SW 1271 (cell line): ENCODE measurements around the gene OR1N1.
"Not testable (repeated sequence)": the region's sequence is repeated elsewhere in the genome, so short reads cannot be mapped to it uniquely, and the experiment has no call there.

ENCODE experiments used
- DNase-seq, 2 experiments: peaks; one replicate each; lab custom pipeline; 2025; lab: John Stamatoyannopoulos, UW

The OR1N1 gene

GRCh38 chr9:122527193-122527592 is at the start of gene OR1N1:
Gene OR1N1 (minus strand): TSS chr9:122527293. CDS start chr9:122527293, 0 bp downstream.
- no peak for DNase-seq

- no peak for DNase-seq
These were observed 45.4 kb upstream of the OR1N1 start for GRCh38 chr9:122572456-122572855.

DNA sequence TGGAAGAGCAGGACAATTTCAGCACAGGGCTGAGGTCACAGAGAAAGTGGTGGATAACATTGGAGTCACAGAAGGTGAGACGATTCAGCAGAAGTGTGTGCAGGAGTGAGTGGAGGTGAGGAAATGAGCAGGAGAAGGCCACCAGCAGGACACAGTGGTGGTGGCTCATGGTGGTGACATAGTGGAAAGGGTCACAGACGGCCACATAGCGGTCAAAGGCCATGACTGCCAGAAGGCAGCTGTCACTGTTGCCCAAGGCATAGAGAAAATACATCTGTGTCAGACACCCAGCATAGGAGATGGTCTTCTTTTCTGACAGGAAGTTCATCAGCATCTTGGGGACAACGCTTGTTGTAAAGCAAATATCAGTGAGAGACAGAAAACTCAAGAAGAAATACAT is 40.8 kb upstream of the OR1N1 start:
- DNase-seq: no peak

- DNase-seq: no peak
These were observed 35.2 kb upstream of the OR1N1 start for GRCh38 chr9:122562134-122562760.

DNA sequence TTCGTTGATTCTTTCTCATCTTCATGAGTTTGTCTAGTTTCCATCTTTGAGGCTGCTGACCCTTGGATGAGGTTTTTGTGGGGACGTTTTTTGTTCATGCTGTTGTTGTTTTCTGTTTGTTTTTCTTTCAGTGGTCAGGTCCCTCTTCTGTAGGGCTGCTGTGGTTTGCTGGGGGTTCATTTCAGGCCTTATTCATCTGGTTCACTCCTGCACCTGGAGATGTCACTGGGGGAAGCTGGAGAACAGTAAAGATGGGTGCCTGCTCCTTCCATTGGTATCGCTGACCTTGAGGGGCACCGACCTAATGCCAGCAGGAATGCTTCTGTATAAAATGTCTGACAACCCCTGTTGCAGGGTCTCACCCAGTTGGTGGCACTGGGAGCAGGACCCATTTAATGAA is 34.4 kb upstream of the OR1N1 start:
- DNase-seq: no peak

DNA sequence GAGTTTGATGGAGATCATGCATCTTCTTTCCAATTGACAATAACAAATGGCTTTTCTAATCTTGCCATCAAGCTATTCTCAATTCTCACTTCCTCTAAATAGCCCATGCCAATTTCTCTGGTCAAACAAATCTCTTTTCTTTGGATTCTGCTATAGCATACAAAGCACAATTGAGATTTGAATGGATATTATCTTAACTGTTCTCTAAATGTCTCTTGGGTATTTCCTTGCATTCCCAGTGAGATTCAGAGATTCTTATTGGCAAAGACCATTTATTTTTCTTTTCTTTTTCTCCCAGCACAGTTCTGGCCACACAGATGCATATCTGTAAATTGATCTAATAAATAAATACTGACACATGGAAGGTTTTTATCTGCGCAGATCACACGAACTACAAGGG is 25.7 kb upstream of the OR1N1 start, which contains the start of gene OR1N2:
OR1N2 (plus strand) TSS at position 301 of the 400 bp plus-strand sequence. CDS start 100 bp downstream, outside the sequence.
- no peak for DNase-seq

DNA sequence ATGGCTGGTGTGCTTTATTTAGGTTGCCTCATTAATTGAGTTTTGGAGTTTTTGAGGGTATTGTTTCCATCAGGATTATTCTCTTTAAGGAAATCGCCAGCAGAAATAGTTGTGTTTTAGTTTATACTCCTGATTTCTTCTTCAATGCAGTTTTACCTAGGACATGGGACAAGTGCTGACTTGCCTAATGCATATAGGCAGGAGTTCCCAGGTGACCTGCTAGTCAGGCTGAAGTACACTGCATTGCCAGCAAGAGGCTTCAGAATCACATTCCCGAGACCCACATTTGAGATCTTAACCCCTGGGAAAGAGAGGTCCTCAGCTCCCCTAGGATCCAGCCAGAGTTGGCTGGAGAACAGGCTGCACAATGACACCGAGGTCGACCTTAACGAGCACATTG is 24.3 kb upstream of the OR1N1 start:
- DNase-seq: no peak

- no peak for DNase-seq
These were observed 19.1 kb upstream of the OR1N1 start for GRCh38 chr9:122546196-122546595.

DNA sequence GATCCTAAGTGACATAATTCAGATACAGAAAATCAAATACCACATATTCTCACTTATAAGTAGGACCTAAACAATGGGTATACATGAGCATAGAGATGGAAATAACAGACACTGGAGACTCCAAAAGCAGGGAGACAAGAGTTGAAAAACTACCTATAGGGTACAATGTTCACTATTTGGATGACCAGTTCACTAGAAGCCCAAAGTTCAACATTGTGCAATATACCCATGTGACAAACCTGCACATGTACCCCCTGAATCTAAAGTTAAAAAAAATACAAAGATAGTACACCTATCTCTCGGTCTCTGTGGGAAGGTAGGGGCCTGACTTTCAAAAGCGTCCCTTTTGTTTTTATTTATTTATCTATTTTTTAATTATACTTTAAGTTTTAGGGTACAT is 11.7 kb upstream of the OR1N1 start:
- no peak for DNase-seq

GRCh38 chr9:122537066-122537465 is 10.0 kb upstream of the OR1N1 start:
- not testable (repeated sequence) for DNase-seq

- DNase-seq: no peak
These were observed 9.0 kb upstream of the OR1N1 start for GRCh38 chr9:122536134-122536533.

DNA sequence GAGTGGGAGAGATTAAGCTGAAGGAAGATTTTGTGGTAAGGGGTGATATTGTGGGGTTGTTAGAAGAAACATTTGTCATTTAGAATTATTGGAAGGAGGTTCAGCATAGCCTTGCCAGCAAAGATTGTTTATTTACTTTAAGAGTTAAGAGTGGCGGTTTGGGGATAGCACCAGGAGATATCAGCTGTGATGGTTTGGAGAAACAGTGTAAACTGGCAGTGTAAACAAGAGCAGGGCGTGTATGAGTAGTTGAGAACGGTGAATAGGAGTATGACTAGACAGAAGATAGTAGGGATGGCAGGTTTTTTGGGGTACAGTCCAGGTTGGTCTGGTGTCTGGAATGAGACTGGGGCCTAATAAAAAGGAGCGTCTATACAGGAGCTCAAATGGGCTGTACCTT is 4.1 kb upstream of the OR1N1 start:
- not testable (repeated sequence) for DNase-seq

DNA sequence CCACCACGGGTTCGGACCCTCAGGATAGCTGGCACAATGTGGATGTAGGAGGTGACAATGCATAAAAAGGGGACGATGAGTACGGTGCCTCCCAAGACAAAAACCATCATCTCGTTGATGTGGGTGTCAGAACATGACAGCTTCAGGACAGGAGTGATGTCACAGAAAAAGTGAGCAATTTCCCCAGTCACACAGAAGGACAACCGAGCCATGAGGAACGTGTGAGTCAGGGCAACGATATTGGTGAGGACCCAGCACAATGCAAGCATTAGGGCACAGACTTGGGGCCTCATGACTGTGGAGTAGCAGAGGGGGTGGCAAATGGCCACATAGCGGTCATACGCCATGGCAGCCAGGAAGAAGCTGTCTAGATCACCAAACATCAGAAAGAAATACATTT is 491 bp downstream of the OR1N1 start:
- DNase-seq: no peak

GRCh38 chr9:122519376-122519775 is 7.7 kb downstream of the OR1N1 start:
- DNase-seq: no peak

DNA sequence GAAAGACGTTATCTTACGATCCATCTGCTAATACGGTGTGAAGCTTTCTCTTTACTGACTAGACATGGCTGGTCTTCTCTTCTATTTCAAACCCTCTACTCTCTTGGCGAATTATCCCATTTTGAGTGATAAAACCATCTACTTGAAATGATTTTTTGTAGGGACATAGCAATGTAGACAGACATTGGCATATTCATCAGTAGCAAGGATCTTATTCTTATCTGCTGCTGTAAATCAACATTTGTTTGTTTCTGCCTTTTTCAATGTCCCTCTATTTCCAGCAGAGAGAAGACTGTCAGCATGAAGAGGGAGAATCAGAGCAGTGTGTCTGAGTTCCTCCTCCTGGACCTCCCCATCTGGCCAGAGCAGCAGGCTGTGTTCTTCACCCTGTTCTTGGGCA is 8.3 kb downstream of the OR1N1 start, which contains the start of gene OR1J4:
OR1J4 (plus strand) TSS at position 301 of the 400 bp plus-strand sequence; CDS start at position 301, 0 bp downstream.
- no peak for DNase-seq

DNA sequence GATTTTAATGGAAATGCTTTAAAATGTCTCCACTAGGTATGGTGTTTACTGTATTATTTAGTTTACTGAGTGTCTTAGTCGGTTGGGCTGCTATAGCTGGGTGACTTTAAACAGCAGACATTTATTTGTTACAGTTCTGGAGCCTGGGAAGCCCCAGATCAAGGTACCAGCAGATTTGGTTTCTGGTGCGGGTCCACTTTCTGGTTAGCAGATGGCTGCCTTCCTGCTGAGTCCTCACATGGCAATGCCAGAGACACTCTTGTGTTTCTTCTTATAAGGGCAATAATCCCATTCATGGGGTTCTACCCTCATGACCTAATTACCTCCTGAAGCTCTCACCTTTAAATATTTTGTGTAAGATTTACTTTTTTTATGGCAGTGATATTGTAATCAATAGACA is 8.9 kb downstream of the OR1N1 start:
- DNase-seq: no peak

GRCh38 chr9:122510502-122510901 is 16.6 kb downstream of the OR1N1 start, which contains the start of gene OR1J2:
Gene OR1J2 (plus strand): TSS chr9:122510802. CDS start chr9:122510802, 0 bp downstream.
- no peak for DNase-seq

GRCh38 chr9:122506964-122507363 is 20.1 kb downstream of the OR1N1 start:
- DNase-seq: no peak

- DNase-seq: peak in 1 of 2 experiments; percentile 29
These were observed 28.2 kb downstream of the OR1N1 start for GRCh38 chr9:122498883-122499288.

GRCh38 chr9:122479062-122479461 is 48.0 kb downstream of the OR1N1 start:
- no peak for DNase-seq

- DNase-seq: no peak
These were observed 49.3 kb downstream of the OR1N1 start, which contains the start of gene OR1J1 for GRCh38 chr9:122477826-122478225. Gene OR1J1 (minus strand): TSS chr9:122477926. CDS start chr9:122477926, 0 bp downstream.

DNA sequence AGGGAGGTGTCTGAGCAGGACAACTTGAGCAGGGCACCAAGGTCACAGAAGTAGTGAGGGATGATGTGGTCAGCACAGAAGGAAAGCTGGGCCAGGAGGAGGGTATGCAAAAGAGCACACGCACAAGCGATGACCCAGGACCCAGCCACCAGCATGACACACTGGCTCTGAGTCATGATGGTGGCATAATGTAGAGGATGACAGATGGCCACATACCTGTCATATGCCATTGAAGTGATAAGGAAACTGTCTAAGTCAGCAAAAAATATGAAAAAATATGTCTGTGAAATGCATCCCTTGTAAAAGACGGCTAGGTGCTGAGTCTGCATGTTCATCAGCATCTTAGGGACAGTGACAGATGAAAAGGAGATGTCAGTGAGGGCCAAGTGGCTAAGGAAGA is 49.7 kb downstream of the OR1N1 start:
- no peak for DNase-seq
